COLO829 (cell line): ENCODE results near the gene CDH8.

Source experiments
- DNase-seq: peaks from one replicate; pipeline ENCODE4 v3.0.0; 2012; ENCODE audit warnings: low spot score

CDH8 gene

GRCh38 chr16:62036101-62036801 lies at the start of gene CDH8:
TSS of gene CDH8 (minus strand) at chr16:62036438. CDS start at chr16:62021403, 15,035 bp downstream.
- no peak for DNase-seq

- DNase-seq = no peak
Measured at GRCh38 chr16:62079236-62079635, 43.0 kb upstream of the CDH8 start.

- no peak for DNase-seq
Measured at GRCh38 chr16:62077998-62078397, 41.8 kb upstream of the CDH8 start.

GRCh38 chr16:62076886-62077285 lies 40.6 kb upstream of the CDH8 start:
- no peak for DNase-seq

GRCh38 chr16:62068747-62069146 lies 32.5 kb upstream of the CDH8 start:
- DNase-seq = no peak

GRCh38 chr16:62067981-62068380 lies 31.7 kb upstream of the CDH8 start:
- no peak for DNase-seq

GRCh38 chr16:62067182-62067581 lies 30.9 kb upstream of the CDH8 start:
- no peak for DNase-seq

- DNase-seq = no peak
Measured at GRCh38 chr16:62066747-62067146, 30.5 kb upstream of the CDH8 start.

GRCh38 chr16:62064173-62064572 lies 27.9 kb upstream of the CDH8 start:
- DNase-seq = no peak

- no peak for DNase-seq
Measured at GRCh38 chr16:62060089-62060488, 23.9 kb upstream of the CDH8 start.

GRCh38 chr16:62059527-62059926 lies 23.3 kb upstream of the CDH8 start:
- DNase-seq = no peak

- no peak for DNase-seq
Measured at GRCh38 chr16:62058412-62058811, 22.2 kb upstream of the CDH8 start.

- no peak for DNase-seq
Measured at GRCh38 chr16:62051942-62052341, 15.7 kb upstream of the CDH8 start.

- no peak for DNase-seq
Measured at GRCh38 chr16:62050793-62051192, 14.6 kb upstream of the CDH8 start.

- no peak for DNase-seq
Measured at GRCh38 chr16:62046801-62047200, 10.6 kb upstream of the CDH8 start.

- peak; percentile 9 for DNase-seq
Measured at GRCh38 chr16:62041401-62041800, 5.2 kb upstream of the CDH8 start.

GRCh38 chr16:62038646-62039045 lies 2.4 kb upstream of the CDH8 start:
- no peak for DNase-seq

- DNase-seq = no peak
Measured at GRCh38 chr16:62038225-62038624, 2.0 kb upstream of the CDH8 start.

- no peak for DNase-seq
Measured at GRCh38 chr16:62036802-62037135, 531 bp upstream of the CDH8 start.

GRCh38 chr16:62035115-62036092 lies 834 bp downstream of the CDH8 start:
- DNase-seq = no peak

GRCh38 chr16:62034231-62035114 lies 1.8 kb downstream of the CDH8 start:
- no peak for DNase-seq

GRCh38 chr16:62033065-62033464 lies 3.2 kb downstream of the CDH8 start:
- DNase-seq = no peak
